ENCODE measurements around the gene IMMP2L. TPM values are rescaled to one million over a fixed set of nuclear protein-coding genes. Genes with fewer than 3 reads are reported as not detected.

The IMMP2L gene
- total and polyA plus RNA-seq, 2 of the 4 experiments (the other 2 are of a cell fraction), result 5.8 to 9.3 TPM

- no peaks in the 10 kb centered on the region for H3K9me1 ChIP-seq (ENCODE audit: insufficient read depth, low read length)
- H2AFZ ChIP-seq (replicated peaks; ENCODE audit: low read length, poor library complexity), result no peak overlapping the region
- no peaks in the 10 kb centered on the region for H3K9me3 ChIP-seq (ENCODE audit: control insufficient read depth, insufficient read depth, low read length)
- intact Hi-C loops (cut with micrococcal nuclease) (no loop called here), in situ Hi-C loops (cut with MboI; ENCODE audit: low sequenced_read_pairs) (no loop called here), dilution Hi-C loops (cut with HindIII; ENCODE audit: low sequenced_read_pairs, unreplicated experiment) (no loop called here)
- H3K9ac ChIP-seq (ENCODE audit: low read depth, low read length), result no peak overlapping the region
- H2BK15ac ChIP-seq (ENCODE audit: low read depth, low read length), result no peak overlapping the region
- H3K27ac ChIP-seq (ENCODE audit: insufficient read depth, low read length), result no peak overlapping the region
- TF ChIP-seq FOS (IDR thresholded peaks at IDR 0.05; ENCODE audit: low read depth, low read length) (no peak), MAZ (IDR thresholded peaks at IDR 0.05; ENCODE audit: borderline replicate concordance, low read depth, low read length) (no peak), SMC3 (IDR thresholded peaks at IDR 0.05; ENCODE audit: low read depth, low read length) (no peak), NFE2L2 (IDR thresholded peaks at IDR 0.05; ENCODE audit: low read depth, low read length) (no peak), POLR2A (IDR thresholded peaks at IDR 0.05; ENCODE audit: low read depth, low read length) (no peak), RCOR1 (IDR thresholded peaks at IDR 0.05; ENCODE audit: insufficient replicate concordance, low read length) (no peak), MAFK (IDR thresholded peaks at IDR 0.05; ENCODE audit: low read depth, low read length) (no peak), CTCF (conservative IDR thresholded peaks at IDR 0.05; ENCODE audit: low read depth, low read length) (no peak), RFX5 (IDR thresholded peaks at IDR 0.05; ENCODE audit: low read depth, low read length) (no peak), ELK1 (IDR thresholded peaks at IDR 0.05; ENCODE audit: borderline replicate concordance, low read depth, low read length) (no peak), MXI1 (IDR thresholded peaks at IDR 0.05; ENCODE audit: borderline replicate concordance, low read depth, low read length) (no peak), BHLHE40 (IDR thresholded peaks at IDR 0.05; ENCODE audit: low read depth, low read length) (no peak), USF2 (IDR thresholded peaks at IDR 0.05; ENCODE audit: low read depth, low read length) (no peak), RAD21 (IDR thresholded peaks at IDR 0.05; ENCODE audit: low read length) (no peak), CEBPB (IDR thresholded peaks at IDR 0.05; ENCODE audit: low read depth, low read length) (no peak), CHD1 (IDR thresholded peaks at IDR 0.05; ENCODE audit: low read depth, low read length) (no peak)
- H3K23ac ChIP-seq (ENCODE audit: low read depth, low read length), result no peak overlapping the region
- ATAC-seq (ENCODE audit: low read depth) (no peak), DNase-seq (no peak)
- H3K4me1 ChIP-seq (ENCODE audit: control insufficient read depth, insufficient read depth, low read length), result no peaks in the 10 kb centered on the region
- H2BK5ac ChIP-seq (ENCODE audit: low read depth, low read length, poor library complexity, severe bottlenecking), result no peak overlapping the region
- POLR2A ChIA-PET (ENCODE audit: unreplicated experiment), result no interaction called here
- no peak overlapping the region for H4K5ac ChIP-seq (ENCODE audit: low read depth, low read length)
- no TSS peak for BruUV-seq (replicated peaks)
- H2BK20ac ChIP-seq (ENCODE audit: low read depth, low read length), result no peak overlapping the region
- no peak overlapping the region for H2AK5ac ChIP-seq (ENCODE audit: low read depth, low read length)
- no peak overlapping the region for H3K4ac ChIP-seq (ENCODE audit: low read depth, low read length)
- CTCF ChIA-PET, result no interaction called here
- no peak overlapping the region for H2AK9ac ChIP-seq (replicated peaks; ENCODE audit: low read depth, low read length, poor library complexity)
- no peaks in the 10 kb centered on the region for H3K27me3 ChIP-seq (ENCODE audit: control insufficient read depth, insufficient read depth, low read length)
- H2BK120ac ChIP-seq (ENCODE audit: low read depth, low read length), result no peak overlapping the region
- H3K36me3 ChIP-seq (ENCODE audit: control insufficient read depth, insufficient read depth, low read length), result no peaks in the 10 kb centered on the region
- no peak overlapping the region for H3K56ac ChIP-seq (ENCODE audit: extremely low read depth, insufficient read depth, low read length)
- no peak overlapping the region for H3K4me3 ChIP-seq (ENCODE audit: insufficient read depth, low read depth, low read length)
- H3K79me1 ChIP-seq (ENCODE audit: low read depth in 1 of 2, low read length in 2 of 2), result no peaks in the 10 kb centered on the region
- H4K91ac ChIP-seq (ENCODE audit: insufficient read depth, low read depth, low read length), result no peak overlapping the region
- no peak overlapping the region for H3K18ac ChIP-seq (ENCODE audit: low read depth, low read length)
- H4K20me1 ChIP-seq (ENCODE audit: insufficient read depth, low read length), result no peaks in the 10 kb centered on the region
- H3K14ac ChIP-seq (replicated peaks; ENCODE audit: low read depth, low read length), result no peak overlapping the region
- no peak overlapping the region for H4K8ac ChIP-seq (ENCODE audit: low read depth in 2 of 2, low read length in 2 of 2)
- no CpG with 5 or more reads among the region's 6 CpGs for WGBS, 2 experiments (ENCODE audit: extremely low coverage in 2 of 2, insufficient read length in 1 of 2)
- H3K4me2 ChIP-seq (ENCODE audit: low read depth, low read length), result no peak overlapping the region
Measured at GRCh38 chr7:110889335-110889734, 673.0 kb downstream of the IMMP2L start.
